Natural killer cell (primary cell): ENCODE data around the gene TJAP1. TPM values are rescaled to one million over a fixed set of nuclear protein-coding genes. Genes with fewer than 3 reads are reported as not detected.

Experiments used
- ATAC-seq, 3 donors: fragments of 150-1000 bp in 2 of 3; fragments of 200-7000 bp in 1 of 3; cut with Tn5 transposase; 1 replicate in 1 of 3; 2 replicates in 2 of 3; pipeline ENCODE4 v1.10.0; 2021; ENCODE audit warnings: mild to moderate bottlenecking in 2 of 3, moderate library complexity in 2 of 3
- DNase-seq, 2 donors: peaks; one replicate each; pipeline versions ENCODE4 v3.0.0 to v3.0.0-alpha.2; 2013 to 2021; ENCODE audit warnings: mixed read lengths in 1 of 2
- H3K27ac ChIP-seq: one replicate; pipeline ENCODE4 v1.5.1; 2013; ENCODE audit warnings: mild to moderate bottlenecking, low read length
- H3K27me3 ChIP-seq: one replicate; pipeline ENCODE4 v1.6.1; 2013; ENCODE audit warnings: low read length; ENCODE audit not compliant: control insufficient read depth, insufficient read depth
- H3K36me3 ChIP-seq: one replicate; pipeline ENCODE4 v1.6.1; 2013; ENCODE audit warnings: low read length; ENCODE audit not compliant: control insufficient read depth, insufficient read depth
- H3K4me1 ChIP-seq: one replicate; pipeline ENCODE4 v1.6.1; 2013; ENCODE audit warnings: low read length; ENCODE audit not compliant: control insufficient read depth, insufficient read depth
- H3K4me3 ChIP-seq: one replicate; pipeline ENCODE4 v1.5.1; 2013; ENCODE audit warnings: low read length
- H3K9me3 ChIP-seq: one replicate; pipeline ENCODE4 v1.6.1; 2013; ENCODE audit warnings: low read length; ENCODE audit not compliant: control insufficient read depth, insufficient read depth
- H3K27ac Mint-ChIP-seq, 2 donors: one replicate each; pipeline ENCODE4 v1.8.0; 2022; ENCODE audit warnings: mild to moderate bottlenecking in 2 of 2, mixed read lengths in 2 of 2, moderate library complexity in 1 of 2
- H3K27me3 Mint-ChIP-seq, 2 donors: one replicate each; pipeline ENCODE4 v1.8.0; 2022; ENCODE audit warnings: low read depth in 2 of 2, mixed read lengths in 2 of 2
- H3K36me3 Mint-ChIP-seq: one replicate; pipeline ENCODE4 v1.8.0; 2022; ENCODE audit warnings: mixed read lengths
- H3K4me1 Mint-ChIP-seq, 2 donors: one replicate each; pipeline ENCODE4 v1.8.0; 2022; ENCODE audit warnings: mixed read lengths in 2 of 2
- H3K4me3 Mint-ChIP-seq: one replicate; pipeline ENCODE4 v1.8.0; 2022; ENCODE audit warnings: mild to moderate bottlenecking, moderate library complexity, mixed read lengths
- H3K9me3 Mint-ChIP-seq, 2 donors: one replicate each; pipeline ENCODE4 v1.8.0; 2022; ENCODE audit warnings: mixed read lengths in 2 of 2
- WGBS: methylation state at CpG from one replicate; pipeline ENCODE4 v1.1.7; 2013; ENCODE audit warnings: missing lambda C conversion rate; ENCODE audit not compliant: insufficient coverage; 5-methylcytosine and 5-hydroxymethylcytosine counted together
- intact Hi-C: fragments of 100-400 bp; cut with micrococcal nuclease; formaldehyde crosslinking; loops from one replicate; pipeline ENCODE4 v1.14.2; 2022
- total RNA-seq, 4 donors: library from RNA; stranded (reverse); fragments of 120-200 nt in 1 of 4; gene quantifications; one replicate each; pipeline versions ENCODE4 v1.2.3 to v1.2.4, GENCODE V29; 2013 to 2022
- TF ChIP-seq, protein P1 (sequence below): fragments of 200-600 bp; IDR thresholded peaks from one replicate; pipeline ENCODE4 v1.8.0; 2022; ENCODE audit warnings: antibody characterized with exemption

TJAP1 gene
- total RNA-seq, 3 donors from 2014 or later (not counting 1 experiment from before 2014, with no cell fraction given), result 26.7 to 33.8 (median 29.9) TPM

DNA sequence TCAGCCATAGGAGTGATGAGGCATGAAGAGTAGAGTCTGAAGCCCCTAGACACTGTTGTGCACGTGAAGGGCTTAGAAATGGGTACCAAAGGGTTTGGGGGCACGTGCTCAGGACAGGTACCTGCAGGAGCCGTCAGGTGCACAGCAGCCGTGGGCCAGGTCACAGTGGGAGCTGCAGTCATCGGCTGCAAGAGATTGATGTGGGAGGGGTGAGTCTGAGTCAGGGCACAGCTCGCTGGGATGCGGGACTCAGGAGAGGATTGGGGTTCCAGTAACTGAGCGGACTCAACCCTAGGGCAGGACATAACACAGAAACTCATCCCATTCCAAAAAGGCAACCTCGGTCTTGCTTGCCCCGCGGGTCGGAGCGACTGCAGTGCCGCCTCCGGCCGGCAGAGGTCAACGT lies 23.1 kb upstream of the TJAP1 start:
- Mint-ChIP-seq H3K27me3 (peaks cover 7 to 8% of the 10 kb centered on the region in 2 donors), H3K9me3 (no peaks in the 10 kb centered on the region), H3K36me3 (no peaks in the 10 kb centered on the region), H3K27ac (peak overlapping the region; percentile 54 to 78), H3K4me3 (peak overlapping the region; percentile 91), H3K4me1 (peaks cover 16 to 25% of the 10 kb centered on the region in 2 donors)
- WGBS, result 23% methylated on average over 17 of the region's 17 CpGs
- Histone ChIP-seq H3K9me3 (no peaks in the 10 kb centered on the region), H3K36me3 (peaks cover 26% of the 10 kb centered on the region), H3K4me3 (peak overlapping the region; percentile 46), H3K4me1 (peaks cover 16% of the 10 kb centered on the region), H3K27me3 (peaks cover 2% of the 10 kb centered on the region), H3K27ac (no peak overlapping the region)
- ATAC-seq (peak; percentile 78 to 79 (median 78)), DNase-seq (peak; percentile 70 to 80)
- intact Hi-C loops, result loop anchor here (2.0 kb wide), 1 partner anchor 27 kb away; the partner anchor contains the start of gene ABCC10
- TF ChIP-seq, protein P1, sequence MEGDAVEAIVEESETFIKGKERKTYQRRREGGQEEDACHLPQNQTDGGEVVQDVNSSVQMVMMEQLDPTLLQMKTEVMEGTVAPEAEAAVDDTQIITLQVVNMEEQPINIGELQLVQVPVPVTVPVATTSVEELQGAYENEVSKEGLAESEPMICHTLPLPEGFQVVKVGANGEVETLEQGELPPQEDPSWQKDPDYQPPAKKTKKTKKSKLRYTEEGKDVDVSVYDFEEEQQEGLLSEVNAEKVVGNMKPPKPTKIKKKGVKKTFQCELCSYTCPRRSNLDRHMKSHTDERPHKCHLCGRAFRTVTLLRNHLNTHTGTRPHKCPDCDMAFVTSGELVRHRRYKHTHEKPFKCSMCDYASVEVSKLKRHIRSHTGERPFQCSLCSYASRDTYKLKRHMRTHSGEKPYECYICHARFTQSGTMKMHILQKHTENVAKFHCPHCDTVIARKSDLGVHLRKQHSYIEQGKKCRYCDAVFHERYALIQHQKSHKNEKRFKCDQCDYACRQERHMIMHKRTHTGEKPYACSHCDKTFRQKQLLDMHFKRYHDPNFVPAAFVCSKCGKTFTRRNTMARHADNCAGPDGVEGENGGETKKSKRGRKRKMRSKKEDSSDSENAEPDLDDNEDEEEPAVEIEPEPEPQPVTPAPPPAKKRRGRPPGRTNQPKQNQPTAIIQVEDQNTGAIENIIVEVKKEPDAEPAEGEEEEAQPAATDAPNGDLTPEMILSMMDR, result no peak

DNA sequence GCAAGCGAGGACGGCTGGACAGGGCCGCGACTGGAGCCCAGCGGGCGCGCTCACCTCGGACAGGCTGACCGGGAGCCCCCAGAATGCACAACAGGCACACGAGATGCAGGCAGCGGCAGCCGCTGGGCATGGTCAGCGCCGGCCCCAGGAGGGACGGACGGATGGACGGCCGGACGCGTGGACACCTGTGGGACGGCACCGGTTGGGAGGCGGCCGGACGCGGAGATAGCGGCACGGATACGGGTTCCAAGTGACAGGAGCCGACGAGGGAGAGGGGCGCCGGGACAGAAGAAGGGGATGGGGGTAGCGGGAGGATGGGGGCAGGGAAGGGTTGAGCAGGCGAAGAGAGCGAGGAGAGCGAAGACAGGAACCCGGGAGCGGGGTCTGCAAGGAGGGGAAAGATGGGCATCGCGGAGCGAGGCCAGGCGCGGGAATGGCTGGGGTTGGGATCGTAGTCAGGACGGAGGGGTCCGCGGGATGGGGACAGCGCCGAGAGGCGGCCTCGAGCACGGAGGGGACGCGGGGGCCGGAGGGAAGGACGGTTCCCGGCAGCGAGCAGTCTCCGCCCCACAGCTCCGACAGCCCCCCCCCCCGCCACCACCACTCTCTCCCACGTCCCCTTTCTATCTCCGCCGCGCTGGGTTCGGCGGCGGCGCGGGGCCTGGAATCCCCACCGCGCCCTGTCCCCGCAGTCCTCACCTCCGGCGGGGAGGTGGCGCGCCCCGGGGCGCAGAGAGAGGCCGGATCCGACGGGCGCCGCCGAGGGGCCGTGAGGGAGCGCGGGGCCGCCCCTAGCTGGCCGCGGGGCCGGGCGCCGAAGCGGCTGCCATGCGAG lies 22.5 kb upstream of the TJAP1 start:
- Mint-ChIP-seq H3K4me1 (peaks cover 16 to 25% of the 10 kb centered on the region in 2 donors), H3K27ac (peak overlapping the region; percentile 54 to 78), H3K4me3 (peak overlapping the region; percentile 91), H3K36me3 (no peaks in the 10 kb centered on the region), H3K27me3 (peaks cover 7 to 8% of the 10 kb centered on the region in 2 donors), H3K9me3 (no peaks in the 10 kb centered on the region)
- Histone ChIP-seq H3K9me3 (no peaks in the 10 kb centered on the region), H3K4me1 (peaks cover 16% of the 10 kb centered on the region), H3K36me3 (peaks cover 20% of the 10 kb centered on the region), H3K4me3 (peak overlapping the region; percentile 46), H3K27me3 (peaks cover 2% of the 10 kb centered on the region), H3K27ac (no peak overlapping the region)
- peak; percentile 49 to 68 (median 65) for ATAC-seq
- intact Hi-C loops, result loop anchor here (1.0 to 2.0 kb wide), 2 partner anchors 28 to 51 kb away; partner anchors contain the start of gene ABCC10
- TF ChIP-seq, protein P1, result peak; percentile 89
- DNase-seq, result peak; percentile 31 to 66
- WGBS, result under 1% methylated on average over 96 of the region's 97 CpGs

DNA sequence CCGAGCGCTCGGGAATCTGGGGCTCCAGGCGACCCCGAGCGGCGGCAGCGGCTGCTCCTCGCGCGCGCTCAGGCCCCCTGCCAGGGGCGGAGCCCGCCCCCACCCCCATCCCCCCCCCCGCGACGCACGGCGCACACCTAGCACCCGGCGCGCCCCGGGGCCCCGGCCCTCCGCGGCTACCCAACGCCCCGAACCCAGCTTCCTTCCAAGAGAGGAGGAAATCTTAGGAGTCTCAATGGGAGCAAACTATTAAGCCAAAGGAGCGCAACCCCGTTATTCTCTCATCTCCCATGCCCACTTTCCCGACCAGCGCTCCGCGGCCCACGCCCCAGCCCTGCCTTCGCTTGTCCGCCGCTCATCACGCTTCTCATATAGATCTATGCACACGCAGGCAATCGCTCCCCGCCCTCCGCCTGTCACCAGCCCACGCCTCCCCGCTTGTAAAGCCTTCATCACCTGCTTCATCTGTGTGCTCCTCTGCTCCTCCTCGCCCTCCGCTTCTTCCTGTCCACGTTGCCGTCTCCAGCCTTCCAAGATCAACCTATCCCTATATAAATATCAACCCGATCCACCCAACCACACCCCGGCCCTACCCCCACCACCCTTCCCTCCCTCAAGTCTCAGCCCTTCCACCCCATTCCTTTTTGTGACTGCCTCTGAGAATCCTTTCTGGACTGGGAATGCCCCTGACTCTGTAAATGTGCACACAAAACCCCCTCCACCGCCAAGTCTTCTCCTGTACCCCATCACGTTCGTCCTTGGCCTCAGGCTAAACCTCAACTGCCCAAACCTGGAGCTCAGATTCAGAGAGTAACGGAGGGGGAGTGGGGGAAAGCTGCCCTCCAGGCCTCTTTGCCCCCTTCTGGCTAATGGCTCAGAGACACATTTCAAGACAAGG lies 21.6 kb upstream of the TJAP1 start, which contains the start of gene DLK2:
TSS of gene DLK2 (minus strand) at position 18 of the 898 bp plus-strand sequence. CDS start 723 bp downstream, outside the sequence.
- WGBS, result 4% methylated on average over 42 of the region's 55 CpGs
- peak in 1 of 2 donors; percentile 72 for DNase-seq
- peaks cover 7 to 8% of the 10 kb centered on the region in 2 donors for H3K27me3 Mint-ChIP-seq

More for the DNA sequence above, 21.6 kb upstream of the TJAP1 start, which contains the start of gene DLK2:
- intact Hi-C loops, result loop anchor here (1.0 to 2.0 kb wide), 2 partner anchors 29 to 51 kb away; partner anchors contain the start of gene ABCC10
- H3K4me3 Mint-ChIP-seq, result peak within 1 kb of the TSS; percentile 91
- peaks cover 16% of the 10 kb centered on the region for H3K4me1 ChIP-seq
- H3K36me3 Mint-ChIP-seq, result no peaks in the 10 kb centered on the region
- H3K4me1 Mint-ChIP-seq, result peaks cover 16 to 25% of the 10 kb centered on the region in 2 donors
- peak; percentile 34 to 52 (median 49) for ATAC-seq
- peaks cover 11% of the 10 kb centered on the region for H3K36me3 ChIP-seq
- H3K27me3 ChIP-seq, result peaks cover 2% of the 10 kb centered on the region
- no peaks in the 10 kb centered on the region for H3K9me3 ChIP-seq
- peak within 1 kb of the TSS; percentile 54 to 89 for H3K27ac Mint-ChIP-seq
- TF ChIP-seq, protein P1, result no peak
- H3K4me3 ChIP-seq, result peak within 1 kb of the TSS; percentile 46
- H3K27ac ChIP-seq, result no peak within 1 kb of the TSS
- no peaks in the 10 kb centered on the region for H3K9me3 Mint-ChIP-seq
